HepG2 (cell line): ENCODE measurements around the gene PNRC1. TPM values are rescaled to one million over a fixed set of nuclear protein-coding genes. Genes with fewer than 3 reads are reported as not detected.

ENCODE experiments used
- CEBPG ChIP-seq: IDR thresholded peaks from 2 replicates; pipeline ENCODE4 v1.6.1; 2016
- MIER3 ChIP-seq: IDR thresholded peaks from 2 replicates; pipeline ENCODE4 v1.6.1; 2016; ENCODE audit warnings: missing compliant biosample characterization, borderline replicate concordance
- MTF1 ChIP-seq: sonication (generic); formaldehyde crosslinking; IDR thresholded peaks from 2 replicates; pipeline ENCODE4 v1.5.0; 2020; ENCODE audit warnings: missing genetic modification reagents
- POGZ ChIP-seq: sonication (generic); formaldehyde crosslinking; IDR thresholded peaks from 2 replicates; pipeline ENCODE4 v1.4.0; 2020; ENCODE audit warnings: mild to moderate bottlenecking, missing genetic modification reagents
- RARA ChIP-seq: IDR thresholded peaks from 2 replicates; pipeline ENCODE4 v1.6.1; 2016; ENCODE audit warnings: missing genetic modification reagents, missing compliant biosample characterization
- REPIN1 ChIP-seq: sonication (generic); formaldehyde crosslinking; IDR thresholded peaks from 2 replicates; pipeline ENCODE4 v1.8.0; 2022; ENCODE audit warnings: missing genetic modification reagents, low read depth, mild to moderate bottlenecking, borderline replicate concordance
- ZNF296 ChIP-seq: sonication (generic); formaldehyde crosslinking; conservative IDR thresholded peaks from 2 replicates; pipeline ENCODE4 v1.5.0; 2020; ENCODE audit warnings: mild to moderate bottlenecking, missing genetic modification reagents
- ZNF501 ChIP-seq: sonication (generic); formaldehyde crosslinking; IDR thresholded peaks from 2 replicates; pipeline ENCODE4 v1.5.1; 2020; ENCODE audit warnings: mild to moderate bottlenecking, moderate library complexity, missing genetic modification reagents
- ZNF709 ChIP-seq: sonication (generic); formaldehyde crosslinking; IDR thresholded peaks from 2 replicates; pipeline ENCODE4 v1.5.0; 2020; ENCODE audit warnings: mild to moderate bottlenecking, missing genetic modification reagents
- ZNF83 ChIP-seq: sonication (generic); formaldehyde crosslinking; IDR thresholded peaks from 2 replicates; pipeline ENCODE4 v1.4.0; 2020; ENCODE audit warnings: missing genetic modification reagents, mild to moderate bottlenecking, borderline replicate concordance
- polyA plus RNA-seq, 8 experiments: library from polyadenylated mRNA; depleted of rRNA in 3 of 8; stranded (reverse) in 7 of 8; unstranded in 1 of 8; fragments of >200 nt; fragmentation: Illumina TruSeq in 4 of 8; extraction: Trizol in 4 of 8; gene quantifications; 2 replicates each; pipeline versions ENCODE4 v1.2.1 to v1.2.3, GENCODE V29; 2011 to 2016; ENCODE audit warnings: low read depth in 4 of 8, missing spikeins in 1 of 8, mixed read lengths in 1 of 8; ENCODE audit not compliant: insufficient read depth in 1 of 8
- total RNA-seq, 5 experiments: library from RNA; depleted of rRNA; stranded (reverse); fragments of >200 nt; fragmentation: Illumina TruSeq; extraction: Trizol; gene quantifications; 2 replicates each; pipeline ENCODE4 v1.2.3, GENCODE V29; 2016; ENCODE audit warnings: low read depth in 1 of 5
- TF ChIP-seq, protein P1 (sequence below): sonication (generic); formaldehyde crosslinking; IDR thresholded peaks from 2 replicates; pipeline ENCODE4 v1.4.0; 2020; ENCODE audit warnings: mild to moderate bottlenecking, missing genetic modification reagents
- TF ChIP-seq, protein P2 (sequence below): sonication (generic); formaldehyde crosslinking; IDR thresholded peaks from 2 replicates; pipeline ENCODE4 v1.4.0; 2020; ENCODE audit warnings: missing genetic modification reagents, borderline replicate concordance
- TF ChIP-seq, protein P3 (sequence below): sonication (generic); formaldehyde crosslinking; conservative IDR thresholded peaks from 2 replicates; pipeline ENCODE4 v1.4.0; 2020; ENCODE audit warnings: missing genetic modification reagents
- TF ChIP-seq, protein P4 (sequence below): sonication (generic); formaldehyde crosslinking; IDR thresholded peaks from 2 replicates; pipeline ENCODE4 v1.8.0; 2022; ENCODE audit warnings: low read depth, missing genetic modification reagents
- TF ChIP-seq, protein P5 (sequence below): IDR thresholded peaks from 2 replicates; pipeline ENCODE4 v1.6.1; 2016; ENCODE audit warnings: mild to moderate bottlenecking, missing biosample characterization, missing genetic modification reagents
- TF ChIP-seq, protein P6 (sequence below): IDR thresholded peaks from 2 replicates; pipeline ENCODE4 v1.6.1; 2016; ENCODE audit warnings: missing genetic modification reagents, missing compliant biosample characterization

PNRC1 gene
- total and polyA plus RNA-seq, 2 of the 13 experiments (the other 11 are each of a cell fraction or from before 2014, with no cell fraction given): 17.6 to 36.0 TPM

DNA sequence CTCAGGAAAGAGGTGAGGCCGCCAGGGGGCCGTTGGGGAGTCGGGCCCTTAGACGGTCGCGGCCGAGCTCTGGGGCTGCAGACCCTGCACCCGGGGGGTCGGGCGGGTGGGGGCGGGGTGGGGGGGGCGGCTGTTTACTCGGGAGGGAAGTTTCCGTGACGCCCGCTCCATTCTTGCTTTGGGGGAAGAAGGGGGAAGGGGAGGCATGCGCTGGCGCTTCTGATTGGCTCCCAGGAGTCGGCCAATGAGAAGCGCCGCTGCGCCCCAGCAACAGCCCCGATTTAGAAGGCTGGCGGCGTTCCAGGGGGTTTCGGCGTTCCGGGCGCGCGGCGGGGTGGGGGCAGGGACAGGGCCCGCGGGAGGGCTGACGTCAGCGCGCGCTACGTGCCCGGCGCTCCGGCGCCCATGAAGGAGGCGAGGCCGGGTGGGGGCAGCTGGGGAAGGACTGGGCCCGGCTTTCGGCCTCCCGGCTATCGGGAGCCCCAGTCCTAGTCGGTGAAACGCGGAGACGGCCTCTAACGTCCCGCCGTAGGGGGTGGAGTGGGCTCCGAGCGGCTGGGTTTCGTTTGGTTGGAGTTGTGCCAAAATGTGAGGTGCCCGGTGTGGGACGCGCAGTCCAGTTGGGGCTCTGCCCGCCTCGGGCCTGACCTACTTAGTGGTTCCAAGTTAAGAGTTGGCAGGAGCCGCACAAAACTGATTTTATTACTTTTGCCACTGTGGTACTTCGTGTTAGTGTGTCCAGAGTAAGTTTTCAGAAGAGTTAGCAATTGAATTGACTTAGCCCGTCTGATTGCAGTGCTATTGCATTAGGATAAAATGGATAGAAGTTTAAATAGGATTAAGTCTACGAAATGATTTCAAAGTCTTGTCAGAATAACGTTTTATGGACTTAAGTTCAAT is 1.1 kb downstream of the PNRC1 start (continued):
- TF ChIP-seq, protein P1, sequence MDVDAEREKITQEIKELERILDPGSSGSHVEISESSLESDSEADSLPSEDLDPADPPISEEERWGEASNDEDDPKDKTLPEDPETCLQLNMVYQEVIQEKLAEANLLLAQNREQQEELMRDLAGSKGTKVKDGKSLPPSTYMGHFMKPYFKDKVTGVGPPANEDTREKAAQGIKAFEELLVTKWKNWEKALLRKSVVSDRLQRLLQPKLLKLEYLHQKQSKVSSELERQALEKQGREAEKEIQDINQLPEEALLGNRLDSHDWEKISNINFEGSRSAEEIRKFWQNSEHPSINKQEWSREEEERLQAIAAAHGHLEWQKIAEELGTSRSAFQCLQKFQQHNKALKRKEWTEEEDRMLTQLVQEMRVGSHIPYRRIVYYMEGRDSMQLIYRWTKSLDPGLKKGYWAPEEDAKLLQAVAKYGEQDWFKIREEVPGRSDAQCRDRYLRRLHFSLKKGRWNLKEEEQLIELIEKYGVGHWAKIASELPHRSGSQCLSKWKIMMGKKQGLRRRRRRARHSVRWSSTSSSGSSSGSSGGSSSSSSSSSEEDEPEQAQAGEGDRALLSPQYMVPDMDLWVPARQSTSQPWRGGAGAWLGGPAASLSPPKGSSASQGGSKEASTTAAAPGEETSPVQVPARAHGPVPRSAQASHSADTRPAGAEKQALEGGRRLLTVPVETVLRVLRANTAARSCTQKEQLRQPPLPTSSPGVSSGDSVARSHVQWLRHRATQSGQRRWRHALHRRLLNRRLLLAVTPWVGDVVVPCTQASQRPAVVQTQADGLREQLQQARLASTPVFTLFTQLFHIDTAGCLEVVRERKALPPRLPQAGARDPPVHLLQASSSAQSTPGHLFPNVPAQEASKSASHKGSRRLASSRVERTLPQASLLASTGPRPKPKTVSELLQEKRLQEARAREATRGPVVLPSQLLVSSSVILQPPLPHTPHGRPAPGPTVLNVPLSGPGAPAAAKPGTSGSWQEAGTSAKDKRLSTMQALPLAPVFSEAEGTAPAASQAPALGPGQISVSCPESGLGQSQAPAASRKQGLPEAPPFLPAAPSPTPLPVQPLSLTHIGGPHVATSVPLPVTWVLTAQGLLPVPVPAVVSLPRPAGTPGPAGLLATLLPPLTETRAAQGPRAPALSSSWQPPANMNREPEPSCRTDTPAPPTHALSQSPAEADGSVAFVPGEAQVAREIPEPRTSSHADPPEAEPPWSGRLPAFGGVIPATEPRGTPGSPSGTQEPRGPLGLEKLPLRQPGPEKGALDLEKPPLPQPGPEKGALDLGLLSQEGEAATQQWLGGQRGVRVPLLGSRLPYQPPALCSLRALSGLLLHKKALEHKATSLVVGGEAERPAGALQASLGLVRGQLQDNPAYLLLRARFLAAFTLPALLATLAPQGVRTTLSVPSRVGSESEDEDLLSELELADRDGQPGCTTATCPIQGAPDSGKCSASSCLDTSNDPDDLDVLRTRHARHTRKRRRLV (CRISPR knock-in tag): peak; percentile 84; the same call in 1 of the 2 replicates
- 0 out of 2 replicates have a peak, but pooled peaks have one; percentile 51 for TF ChIP-seq REPIN1 (CRISPR knock-in tag)
- peak; percentile 57 for TF ChIP-seq RARA (CRISPR knock-in tag)
- TF ChIP-seq, protein P2, sequence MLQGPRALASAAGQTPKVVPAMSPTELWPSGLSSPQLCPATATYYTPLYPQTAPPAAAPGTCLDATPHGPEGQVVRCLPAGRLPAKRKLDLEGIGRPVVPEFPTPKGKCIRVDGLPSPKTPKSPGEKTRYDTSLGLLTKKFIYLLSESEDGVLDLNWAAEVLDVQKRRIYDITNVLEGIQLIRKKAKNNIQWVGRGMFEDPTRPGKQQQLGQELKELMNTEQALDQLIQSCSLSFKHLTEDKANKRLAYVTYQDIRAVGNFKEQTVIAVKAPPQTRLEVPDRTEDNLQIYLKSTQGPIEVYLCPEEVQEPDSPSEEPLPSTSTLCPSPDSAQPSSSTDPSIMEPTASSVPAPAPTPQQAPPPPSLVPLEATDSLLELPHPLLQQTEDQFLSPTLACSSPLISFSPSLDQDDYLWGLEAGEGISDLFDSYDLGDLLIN: no peak; the same call in 1 of the 2 replicates
- TF ChIP-seq, protein P3, sequence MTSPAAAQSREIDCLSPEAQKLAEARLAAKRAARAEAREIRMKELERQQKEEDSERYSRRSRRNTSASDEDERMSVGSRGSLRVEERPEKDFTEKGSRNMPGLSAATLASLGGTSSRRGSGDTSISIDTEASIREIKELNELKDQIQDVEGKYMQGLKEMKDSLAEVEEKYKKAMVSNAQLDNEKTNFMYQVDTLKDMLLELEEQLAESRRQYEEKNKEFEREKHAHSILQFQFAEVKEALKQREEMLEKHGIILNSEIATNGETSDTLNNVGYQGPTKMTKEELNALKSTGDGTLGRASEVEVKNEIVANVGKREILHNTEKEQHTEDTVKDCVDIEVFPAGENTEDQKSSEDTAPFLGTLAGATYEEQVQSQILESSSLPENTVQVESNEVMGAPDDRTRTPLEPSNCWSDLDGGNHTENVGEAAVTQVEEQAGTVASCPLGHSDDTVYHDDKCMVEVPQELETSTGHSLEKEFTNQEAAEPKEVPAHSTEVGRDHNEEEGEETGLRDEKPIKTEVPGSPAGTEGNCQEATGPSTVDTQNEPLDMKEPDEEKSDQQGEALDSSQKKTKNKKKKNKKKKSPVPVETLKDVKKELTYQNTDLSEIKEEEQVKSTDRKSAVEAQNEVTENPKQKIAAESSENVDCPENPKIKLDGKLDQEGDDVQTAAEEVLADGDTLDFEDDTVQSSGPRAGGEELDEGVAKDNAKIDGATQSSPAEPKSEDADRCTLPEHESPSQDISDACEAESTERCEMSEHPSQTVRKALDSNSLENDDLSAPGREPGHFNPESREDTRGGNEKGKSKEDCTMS (CRISPR knock-in tag): no peak
- TF ChIP-seq, protein P4, sequence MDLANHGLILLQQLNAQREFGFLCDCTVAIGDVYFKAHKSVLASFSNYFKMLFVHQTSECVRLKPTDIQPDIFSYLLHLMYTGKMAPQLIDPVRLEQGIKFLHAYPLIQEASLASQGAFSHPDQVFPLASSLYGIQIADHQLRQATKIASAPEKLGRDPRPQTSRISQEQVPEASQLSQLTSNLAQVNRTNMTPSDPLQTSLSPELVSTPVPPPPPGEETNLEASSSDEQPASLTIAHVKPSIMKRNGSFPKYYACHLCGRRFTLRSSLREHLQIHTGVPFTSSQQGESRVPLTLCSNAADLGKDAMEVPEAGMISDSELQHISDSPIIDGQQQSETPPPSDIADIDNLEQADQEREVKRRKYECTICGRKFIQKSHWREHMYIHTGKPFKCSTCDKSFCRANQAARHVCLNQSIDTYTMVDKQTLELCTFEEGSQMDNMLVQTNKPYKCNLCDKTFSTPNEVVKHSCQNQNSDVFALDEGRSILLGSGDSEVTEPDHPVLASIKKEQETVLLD (CRISPR knock-in tag): peak; percentile 68
- TF ChIP-seq CEBPG (CRISPR knock-in tag): 0 out of 2 replicates have a peak, but pooled peaks have one; percentile 14
- no peak for TF ChIP-seq MTF1
- no peak; the same call in 1 of the 2 replicates for TF ChIP-seq MIER3 (CRISPR knock-in tag)
- TF ChIP-seq, protein P5, sequence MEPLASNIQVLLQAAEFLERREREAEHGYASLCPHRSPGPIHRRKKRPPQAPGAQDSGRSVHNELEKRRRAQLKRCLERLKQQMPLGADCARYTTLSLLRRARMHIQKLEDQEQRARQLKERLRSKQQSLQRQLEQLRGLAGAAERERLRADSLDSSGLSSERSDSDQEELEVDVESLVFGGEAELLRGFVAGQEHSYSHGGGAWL (CRISPR knock-in tag): peak; percentile 66; the same call in 1 of the 2 replicates
- TF ChIP-seq, protein P6, sequence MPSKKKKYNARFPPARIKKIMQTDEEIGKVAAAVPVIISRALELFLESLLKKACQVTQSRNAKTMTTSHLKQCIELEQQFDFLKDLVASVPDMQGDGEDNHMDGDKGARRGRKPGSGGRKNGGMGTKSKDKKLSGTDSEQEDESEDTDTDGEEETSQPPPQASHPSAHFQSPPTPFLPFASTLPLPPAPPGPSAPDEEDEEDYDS (CRISPR knock-in tag): peak; percentile 62
- TF ChIP-seq ZNF83 (CRISPR knock-in tag): peak; percentile 63; the same call in 1 of the 2 replicates
- TF ChIP-seq ZNF501 (CRISPR knock-in tag): peak; percentile 75; the same call in 1 of the 2 replicates
- 0 out of 2 replicates have a peak, but pooled peaks have one; percentile 66 for TF ChIP-seq ZNF296 (CRISPR knock-in tag)
- peak; percentile 70; the same call in 1 of the 2 replicates for TF ChIP-seq POGZ (CRISPR knock-in tag)
- TF ChIP-seq ZNF709 (CRISPR knock-in tag): no peak; the same call in 1 of the 2 replicates
